ENCODE results near the gene RPL39. TPM values are rescaled to one million over a fixed set of nuclear protein-coding genes. Genes with fewer than 3 reads are reported as not detected.
"Not testable (repeated sequence)": the region's sequence is repeated elsewhere in the genome, so short reads cannot be mapped to it uniquely, and the experiment has no call there.

The RPL39 gene
- total RNA-seq, 3 donors from 2014 or later, result 7,705 to 9,033 (median 8,363) TPM

DNA sequence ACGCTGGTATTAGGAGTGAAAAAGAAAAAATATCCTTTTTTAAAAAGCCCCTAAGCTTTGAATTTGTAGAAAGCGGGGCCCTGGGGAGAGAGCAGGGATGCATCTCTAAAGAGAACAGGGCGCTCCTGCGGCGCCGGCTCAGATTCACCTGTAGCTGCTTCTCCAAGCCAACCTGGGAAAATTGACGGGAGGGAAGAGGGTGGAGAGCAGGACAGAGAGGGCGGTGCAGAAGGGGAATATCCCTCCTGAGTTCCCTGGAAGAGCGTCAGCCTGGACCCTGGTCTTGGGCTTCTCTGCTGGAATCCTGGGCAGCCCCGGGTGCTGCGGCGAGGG lies 33.8 kb downstream of the RPL39 start:
- TF ChIP-seq, protein P1, sequence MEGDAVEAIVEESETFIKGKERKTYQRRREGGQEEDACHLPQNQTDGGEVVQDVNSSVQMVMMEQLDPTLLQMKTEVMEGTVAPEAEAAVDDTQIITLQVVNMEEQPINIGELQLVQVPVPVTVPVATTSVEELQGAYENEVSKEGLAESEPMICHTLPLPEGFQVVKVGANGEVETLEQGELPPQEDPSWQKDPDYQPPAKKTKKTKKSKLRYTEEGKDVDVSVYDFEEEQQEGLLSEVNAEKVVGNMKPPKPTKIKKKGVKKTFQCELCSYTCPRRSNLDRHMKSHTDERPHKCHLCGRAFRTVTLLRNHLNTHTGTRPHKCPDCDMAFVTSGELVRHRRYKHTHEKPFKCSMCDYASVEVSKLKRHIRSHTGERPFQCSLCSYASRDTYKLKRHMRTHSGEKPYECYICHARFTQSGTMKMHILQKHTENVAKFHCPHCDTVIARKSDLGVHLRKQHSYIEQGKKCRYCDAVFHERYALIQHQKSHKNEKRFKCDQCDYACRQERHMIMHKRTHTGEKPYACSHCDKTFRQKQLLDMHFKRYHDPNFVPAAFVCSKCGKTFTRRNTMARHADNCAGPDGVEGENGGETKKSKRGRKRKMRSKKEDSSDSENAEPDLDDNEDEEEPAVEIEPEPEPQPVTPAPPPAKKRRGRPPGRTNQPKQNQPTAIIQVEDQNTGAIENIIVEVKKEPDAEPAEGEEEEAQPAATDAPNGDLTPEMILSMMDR (IDR thresholded peaks at IDR 0.05), result no peak
- TF ChIP-seq POLR2AphosphoS5 (IDR thresholded peaks at IDR 0.05) (no peak), POLR2A (IDR thresholded peaks at IDR 0.05) (no peak)
- Histone ChIP-seq H3K27ac (peak overlapping the region in 1 of 2 donors; percentile 33), H3K27me3 (peaks cover 0 to 17% of the 10 kb centered on the region in 2 donors), H3K4me3 (peak overlapping the region in 2 of 3 donors; percentile 56 to 65), H3K9me3 (no peaks in the 10 kb centered on the region), H3K36me3 (no peaks in the 10 kb centered on the region), H3K4me1 (no peaks in the 10 kb centered on the region)
- intact Hi-C loops (cut with DNase I; ENCODE audit: low total_unique reads), result no loop called here
- no peak for DNase-seq (ENCODE audit: low spot score in 2 of 2)

DNA sequence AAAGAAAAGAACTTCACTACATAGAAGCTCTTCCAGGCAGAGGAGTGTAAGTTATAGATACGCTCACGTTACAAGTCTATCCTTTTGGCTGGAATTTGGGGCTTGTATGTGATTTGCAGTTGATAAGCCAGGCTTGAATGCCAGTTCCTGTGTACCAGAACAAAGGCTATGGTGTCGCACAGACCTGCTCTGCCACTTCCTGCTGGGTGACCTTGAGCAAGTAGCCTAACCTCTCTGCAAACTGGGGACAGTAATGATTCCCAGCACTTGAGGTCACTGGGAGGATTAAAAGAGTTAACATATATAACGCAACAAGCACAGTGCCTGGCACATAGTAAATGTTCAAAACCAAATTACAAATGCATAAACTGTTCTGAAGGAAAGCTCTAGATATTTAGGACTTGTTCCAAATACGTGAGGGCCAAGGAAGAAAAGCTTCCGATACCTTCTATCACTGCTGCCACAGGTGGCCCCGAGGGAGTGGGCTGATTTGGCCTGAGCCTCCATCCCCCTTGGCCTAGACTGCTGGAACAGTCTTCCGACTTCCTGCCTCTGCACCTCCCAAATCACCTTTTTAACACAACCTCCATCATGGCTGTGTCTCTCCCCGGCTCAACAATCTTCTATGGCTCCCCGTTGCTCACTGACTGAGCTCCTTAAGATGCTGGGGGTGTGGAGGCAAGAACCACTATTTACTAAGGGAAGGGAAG lies 34.3 kb downstream of the RPL39 start:
- Histone ChIP-seq H3K36me3 (no peaks in the 10 kb centered on the region), H3K4me1 (no peaks in the 10 kb centered on the region), H3K27me3 (peaks cover 0 to 17% of the 10 kb centered on the region in 2 donors), H3K27ac (no peak overlapping the region), H3K4me3 (no peak overlapping the region), H3K9me3 (no peaks in the 10 kb centered on the region)
- DNase-seq (ENCODE audit: low spot score in 2 of 2), result no peak
- intact Hi-C loops (cut with DNase I; ENCODE audit: low total_unique reads), result no loop called here
- TF ChIP-seq POLR2AphosphoS5 (IDR thresholded peaks at IDR 0.05), result no peak
- TF ChIP-seq, protein P1 (IDR thresholded peaks at IDR 0.05), result no peak
- no peak for TF ChIP-seq POLR2A (IDR thresholded peaks at IDR 0.05)

DNA sequence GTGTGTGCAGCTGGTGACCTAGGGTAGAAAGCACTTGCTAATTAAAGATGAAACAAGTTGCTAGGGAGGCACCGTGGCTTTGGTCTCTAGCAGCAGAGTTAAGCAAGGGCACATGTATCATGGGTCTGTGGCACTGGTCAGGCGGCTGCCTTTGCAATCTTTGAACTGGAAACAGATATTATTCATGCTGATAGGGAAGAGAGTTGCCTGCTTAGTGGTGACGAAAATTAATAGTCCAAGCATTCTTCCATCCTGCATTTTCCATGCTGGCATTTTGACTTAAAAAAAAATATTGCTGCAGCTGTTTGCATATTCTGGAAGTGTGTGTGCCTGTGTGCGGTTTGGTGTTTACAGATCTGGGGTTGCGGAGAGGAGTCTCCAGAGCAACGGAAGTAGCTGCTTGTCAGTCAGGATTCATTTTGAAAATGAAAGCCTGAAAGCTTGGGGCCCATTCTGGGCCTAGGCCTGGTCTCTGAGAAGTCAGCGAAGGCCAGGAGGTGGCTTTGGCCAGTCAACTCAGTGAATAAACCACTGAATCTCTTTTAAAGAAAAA lies 35.4 kb downstream of the RPL39 start:
- TF ChIP-seq POLR2AphosphoS5 (IDR thresholded peaks at IDR 0.05), result no peak
- no peak for TF ChIP-seq POLR2A (IDR thresholded peaks at IDR 0.05)
- TF ChIP-seq, protein P1 (IDR thresholded peaks at IDR 0.05), result no peak
- no peaks in the 10 kb centered on the region for H3K4me1 ChIP-seq
- no peaks in the 10 kb centered on the region for H3K36me3 ChIP-seq
- H3K27me3 ChIP-seq, result peaks cover 0 to 17% of the 10 kb centered on the region in 2 donors
- DNase-seq (ENCODE audit: low spot score in 2 of 2), result no peak
- no peak overlapping the region for H3K4me3 ChIP-seq
- no peaks in the 10 kb centered on the region for H3K9me3 ChIP-seq
- no peak overlapping the region for H3K27ac ChIP-seq
- intact Hi-C loops (cut with DNase I; ENCODE audit: low total_unique reads), result no loop called here

DNA sequence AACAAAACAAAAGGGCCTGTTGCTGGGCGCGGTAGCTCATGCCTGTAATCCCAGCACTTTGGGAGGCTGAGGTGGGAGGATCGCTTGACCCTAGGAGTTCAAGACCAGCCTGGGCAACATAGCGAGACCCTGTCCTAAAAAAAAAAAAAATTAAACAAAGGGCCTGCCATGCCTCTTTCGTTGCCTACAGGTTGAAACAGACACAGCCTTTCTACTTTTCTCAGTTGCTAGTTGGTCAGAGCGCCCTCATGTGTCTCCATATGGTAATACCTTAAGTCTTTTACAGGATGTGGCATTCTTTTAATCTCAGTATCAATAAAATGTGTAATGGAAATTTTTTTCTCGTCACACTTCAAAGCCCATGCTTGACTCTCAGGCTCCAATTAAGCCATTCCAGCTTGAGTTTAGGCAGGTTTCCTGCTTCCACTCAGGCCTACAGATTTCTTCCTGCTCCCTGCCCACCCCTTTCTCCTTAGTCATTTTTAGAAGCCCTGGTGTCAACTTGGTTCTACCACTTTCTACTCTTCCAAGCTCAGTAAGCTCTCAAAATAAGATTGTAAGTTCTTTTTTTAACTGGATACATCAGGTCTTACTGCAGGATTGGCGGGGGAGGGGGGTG lies 37.7 kb downstream of the RPL39 start:
- Histone ChIP-seq H3K27me3 (peaks cover 0 to 4% of the 10 kb centered on the region in 2 donors), H3K4me1 (no peaks in the 10 kb centered on the region), H3K36me3 (no peaks in the 10 kb centered on the region), H3K9me3 (no peaks in the 10 kb centered on the region), H3K27ac (no peak overlapping the region), H3K4me3 (no peak overlapping the region)
- intact Hi-C loops (cut with DNase I; ENCODE audit: low total_unique reads), result no loop called here
- no peak for TF ChIP-seq POLR2A (IDR thresholded peaks at IDR 0.05)
- no peak for TF ChIP-seq POLR2AphosphoS5 (IDR thresholded peaks at IDR 0.05)
- TF ChIP-seq, protein P1 (IDR thresholded peaks at IDR 0.05), result no peak
- DNase-seq (ENCODE audit: low spot score in 2 of 2), result no peak

DNA sequence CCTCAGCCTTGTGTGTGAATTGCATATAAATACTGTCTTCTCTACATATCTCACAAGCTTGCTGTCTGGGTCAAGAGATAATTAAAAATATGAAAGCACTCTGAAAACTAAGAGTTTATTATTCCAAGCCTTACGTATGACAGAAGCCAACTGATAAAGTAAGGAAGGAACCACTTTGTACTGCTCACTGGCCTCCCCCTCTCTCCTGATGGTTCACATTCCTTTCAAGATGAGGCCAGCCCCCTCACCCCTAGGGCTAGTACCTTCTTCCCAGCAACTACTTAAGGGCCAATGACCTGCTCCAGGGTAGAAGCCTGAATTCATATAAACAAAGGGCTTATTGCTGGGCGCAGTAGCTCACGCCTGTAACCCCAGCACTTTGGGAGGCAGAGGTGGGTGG lies 38.4 kb downstream of the RPL39 start:
- TF ChIP-seq POLR2AphosphoS5 (IDR thresholded peaks at IDR 0.05), result no peak
- TF ChIP-seq POLR2A (IDR thresholded peaks at IDR 0.05), result no peak
- TF ChIP-seq, protein P1 (IDR thresholded peaks at IDR 0.05), result no peak
- H3K4me1 ChIP-seq, result no peaks in the 10 kb centered on the region
- no peaks in the 10 kb centered on the region for H3K36me3 ChIP-seq

DNA sequence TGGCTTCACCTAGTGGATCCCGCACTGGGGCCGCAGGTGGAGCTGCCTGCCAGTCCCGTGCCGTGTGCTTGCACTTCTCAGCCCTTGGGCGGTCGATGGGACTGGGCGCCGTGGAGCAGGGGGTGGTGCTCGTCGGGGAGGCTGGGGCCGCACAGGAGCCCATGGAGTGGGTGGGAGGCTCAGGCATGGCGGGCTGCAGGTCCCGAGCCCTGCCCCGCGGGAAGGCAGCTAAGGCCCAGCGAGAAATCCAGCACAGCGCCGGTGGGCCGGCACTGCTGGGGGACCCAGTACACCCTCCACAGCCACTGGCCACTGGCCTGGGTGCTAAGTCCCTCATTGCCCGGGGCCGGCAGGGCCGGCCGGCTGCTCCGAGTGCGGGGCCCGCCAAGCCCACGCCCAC lies 40.7 kb downstream of the RPL39 start:
- H3K27ac ChIP-seq; H3K4me1 ChIP-seq; H3K4me3 ChIP-seq; H3K36me3 ChIP-seq; H3K27me3 ChIP-seq; H3K9me3 ChIP-seq; intact Hi-C loops (cut with DNase I; ENCODE audit: low total_unique reads); DNase-seq (ENCODE audit: low spot score in 2 of 2): not testable (repeated sequence)

More for the DNA sequence above, 38.4 kb downstream of the RPL39 start:
- Histone ChIP-seq H3K9me3 (no peaks in the 10 kb centered on the region), H3K27ac (no peak overlapping the region), H3K4me3 (no peak overlapping the region), H3K27me3 (peaks cover 0 to 2% of the 10 kb centered on the region in 2 donors)
- intact Hi-C loops (cut with DNase I; ENCODE audit: low total_unique reads), result no loop called here
- no peak for DNase-seq (ENCODE audit: low spot score in 2 of 2)

DNA sequence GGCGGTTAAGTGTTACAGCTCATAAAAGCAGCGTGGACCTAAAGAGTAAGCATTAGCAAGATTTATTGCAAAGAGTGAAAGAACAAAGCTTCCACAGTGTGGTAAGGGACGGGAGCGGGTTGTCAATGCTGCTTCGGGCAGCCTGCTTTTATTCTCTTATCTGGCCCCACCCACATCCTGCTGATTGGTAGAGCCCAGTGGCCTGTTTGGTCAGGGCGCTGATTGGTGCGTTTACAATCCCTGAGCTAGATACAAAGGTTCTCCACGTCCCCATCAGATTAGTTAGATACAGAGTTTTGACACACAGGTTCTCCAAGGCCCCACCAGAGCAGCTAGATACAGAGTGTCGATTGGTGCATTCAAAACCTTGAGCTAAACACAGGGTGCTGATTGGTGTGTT lies 41.3 kb downstream of the RPL39 start:
- H3K27ac ChIP-seq; DNase-seq (ENCODE audit: low spot score in 2 of 2); intact Hi-C loops (cut with DNase I; ENCODE audit: low total_unique reads); H3K4me1 ChIP-seq; H3K27me3 ChIP-seq; H3K36me3 ChIP-seq; H3K4me3 ChIP-seq; H3K9me3 ChIP-seq: not testable (repeated sequence)
